AG04450 (cell line): ENCODE results near the gene TBX6. TPM values are rescaled to one million over a fixed set of nuclear protein-coding genes. Genes with fewer than 3 reads are reported as not detected.

Experiments used
- CTCF ChIA-PET: fragments of 300-600, 350-600 bp; formaldehyde crosslinking; extraction: SDS; loops from one replicate; lab custom pipeline; 2022; ENCODE audit warnings: antibody characterized with exemption, inconsistent platforms; lab: Charles Lee
- POLR2A ChIA-PET: fragments of 350-600 bp; formaldehyde crosslinking; extraction: SDS; loops from one replicate; lab custom pipeline; 2021; ENCODE audit warnings: antibody characterized with exemption, inconsistent platforms; lab: Yijun Ruan, JAX
- DNase-seq: peaks from one replicate; pipeline ENCODE4 v3.0.0-alpha.2; 2011; ENCODE audit warnings: low read depth, low spot score
- H3K27ac ChIP-seq: one replicate; pipeline ENCODE4 v1.5.1; 2012; ENCODE audit warnings: low read depth, low read length, control low read depth
- H3K27me3 ChIP-seq: one replicate; pipeline ENCODE4 v1.6.0; 2012; ENCODE audit warnings: low read length; ENCODE audit not compliant: control insufficient read depth, insufficient read depth
- H3K4me3 ChIP-seq: 2 replicates; pipeline ENCODE4 v1.5.1; 2011; ENCODE audit warnings: mild to moderate bottlenecking, low read depth, low read length, control low read depth
- H3K9me3 ChIP-seq: 2 replicates; pipeline ENCODE4 v1.5.1; 2012; ENCODE audit warnings: low read length; ENCODE audit not compliant: control insufficient read depth, insufficient read depth
- CTCF ChIP-seq: IDR thresholded peaks from 2 replicates; pipeline ENCODE4 v1.5.1; 2011; ENCODE audit warnings: low read depth, low read length, control low read depth, inconsistent platforms
- polyA plus RNA-seq: library from polyadenylated mRNA; depleted of rRNA; stranded (reverse); fragments of >200 nt; gene quantifications from 2 replicates; pipeline ENCODE4 v1.2.3, GENCODE V29; 2011

Gene TBX6
- polyA plus RNA-seq, 1 experiment: not detected

GRCh38 chr16:30060346-30060745, 31.4 kb downstream of the TBX6 start:
- TF ChIP-seq CTCF: no peak
- no peaks in the 10 kb centered on the region for H3K9me3 ChIP-seq
- ChIA-PET CTCF (no interaction called here), POLR2A (no interaction called here)
- H3K4me3 ChIP-seq: no peak overlapping the region
- DNase-seq: no peak
- H3K27me3 ChIP-seq: no peaks in the 10 kb centered on the region
- no peak overlapping the region for H3K27ac ChIP-seq

GRCh38 chr16:30054959-30055553, 36.7 kb downstream of the TBX6 start:
- no peak overlapping the region for H3K27ac ChIP-seq
- ChIA-PET CTCF (interaction anchor here (0.6 to 1.6 kb wide), 6 partner anchors 9 to 377 kb away, joined by 3 to 6 read pairs (median 4); partner anchors contain the start of genes ALDOA and TBX6), POLR2A (interaction anchor here (2.5 kb wide), 1 partner anchor 10 kb away, joined by 19 read pairs; the partner anchor contains the start of gene ALDOA)
- no peak overlapping the region for H3K4me3 ChIP-seq
- TF ChIP-seq CTCF: peak; percentile 46; the same call in 1 of the 2 replicates
- no peak for DNase-seq
- no peaks in the 10 kb centered on the region; the same call in 1 of the 2 replicates for H3K9me3 ChIP-seq
- no peaks in the 10 kb centered on the region for H3K27me3 ChIP-seq

GRCh38 chr16:30054451-30054850, 37.3 kb downstream of the TBX6 start:
- Histone ChIP-seq H3K27me3 (no peaks in the 10 kb centered on the region), H3K27ac (no peak overlapping the region), H3K9me3 (no peaks in the 10 kb centered on the region; the same call in 1 of the 2 replicates), H3K4me3 (no peak overlapping the region)
- POLR2A ChIA-PET: interaction anchor here (2.2 to 2.5 kb wide), 2 partner anchors 11 kb away, joined by 19 to 25 read pairs; partner anchors contain the start of gene ALDOA
- no peak for DNase-seq
- no peak for TF ChIP-seq CTCF
- CTCF ChIA-PET: interaction anchor here (0.7 to 1.1 kb wide), 2 partner anchors 11 to 355 kb away, joined by 3 to 4 read pairs; partner anchors contain the start of gene ALDOA

- POLR2A ChIA-PET: interaction anchor here (0.7 to 2.2 kb wide), 2 partner anchors 12 to 22 kb away, joined by 3 to 25 read pairs; partner anchors contain the start of gene ALDOA
- Histone ChIP-seq H3K4me3 (peak overlapping the region; percentile 81), H3K27me3 (no peaks in the 10 kb centered on the region), H3K9me3 (no peaks in the 10 kb centered on the region; the same call in 1 of the 2 replicates), H3K27ac (peak overlapping the region; percentile 39)
- DNase-seq: no peak
- TF ChIP-seq CTCF: no peak
- CTCF ChIA-PET: interaction anchor here (0.6 kb wide), 1 partner anchor 205 kb away, joined by 3 read pairs; no protein-coding TSS in a partner anchor
Observed at GRCh38 chr16:30053376-30054015, 38.2 kb downstream of the TBX6 start.
